Activated CD8-positive, alpha-beta memory T cell treated with anti-CD3 and anti-CD28 coated beads, Interleukin-2, amount 50 U/mL, for 24 hours (primary cell): ENCODE measurements around the gene PRDM7.
"Not testable (repeated sequence)": the region's sequence is repeated elsewhere in the genome, so short reads cannot be mapped to it uniquely, and the experiment has no call there.

Source experiments
- DNase-seq: peaks from one replicate; pipeline ENCODE4 v3.0.0-alpha.2; 2020; ENCODE audit errors: extremely low read depth

Gene PRDM7

GRCh38 chr16:90012991-90013745, 64.0 kb downstream of the PRDM7 start:
- no peak for DNase-seq

GRCh38 chr16:90011908-90012501, 65.1 kb downstream of the PRDM7 start:
- no peak for DNase-seq

GRCh38 chr16:90011508-90011819, 65.7 kb downstream of the PRDM7 start:
- no peak for DNase-seq

- DNase-seq, result no peak
Measured at GRCh38 chr16:90010676-90011507, 66.2 kb downstream of the PRDM7 start.

- DNase-seq, result no peak
Measured at GRCh38 chr16:90009172-90009899, 67.8 kb downstream of the PRDM7 start.

- DNase-seq, result peak; percentile 34
Measured at GRCh38 chr16:90008708-90009145, 68.4 kb downstream of the PRDM7 start.

GRCh38 chr16:90007635-90008234, 69.4 kb downstream of the PRDM7 start:
- DNase-seq, result not testable (repeated sequence)

GRCh38 chr16:90007015-90007414, 70.1 kb downstream of the PRDM7 start:
- no peak for DNase-seq
